ENCODE measurements around the gene S100A4. TPM values are rescaled to one million over a fixed set of nuclear protein-coding genes. Genes with fewer than 3 reads are reported as not detected.
A peak's percentile ranks its signal among the peaks of the same experiment; 100 is the strongest.
"Not testable (repeated sequence)": the region's sequence is repeated elsewhere in the genome, so short reads cannot be mapped to it uniquely, and the experiment has no call there.

Gene S100A4
- total RNA-seq, 1 donor from 2014 or later: 114 TPM

GRCh38 chr1:153520137-153520691, 25.4 kb downstream of the S100A4 start:
- ATAC-seq; DNase-seq; intact Hi-C loops (cut with micrococcal nuclease): not testable (repeated sequence)

- ATAC-seq: no peak
- intact Hi-C loops (cut with micrococcal nuclease): no loop called here
- DNase-seq: no peak
These were observed 26.4 kb downstream of the S100A4 start for GRCh38 chr1:153519242-153519641.

- intact Hi-C loops (cut with micrococcal nuclease): no loop called here
- no peak for DNase-seq
- peak; percentile 45 for ATAC-seq
These were observed 29.9 kb downstream of the S100A4 start for GRCh38 chr1:153515504-153516394.

- no peak for ATAC-seq
- no peak for DNase-seq
- intact Hi-C loops (cut with micrococcal nuclease): no loop called here
These were observed 31.9 kb downstream of the S100A4 start for GRCh38 chr1:153513666-153514065.

GRCh38 chr1:153513023-153513422, 32.6 kb downstream of the S100A4 start:
- DNase-seq (no peak), ATAC-seq (peak; percentile 27)
- intact Hi-C loops (cut with micrococcal nuclease): no loop called here

- ATAC-seq: peak; percentile 56
- intact Hi-C loops (cut with micrococcal nuclease): no loop called here
- DNase-seq: peak; percentile 86
These were observed 34.6 kb downstream of the S100A4 start for GRCh38 chr1:153510984-153511410.

- no peak for DNase-seq
- intact Hi-C loops (cut with micrococcal nuclease): no loop called here
- ATAC-seq: no peak
These were observed 35.8 kb downstream of the S100A4 start for GRCh38 chr1:153509729-153510354.

GRCh38 chr1:153509036-153509435, 36.6 kb downstream of the S100A4 start:
- intact Hi-C loops (cut with micrococcal nuclease): no loop called here
- ATAC-seq (no peak), DNase-seq (no peak)

GRCh38 chr1:153507926-153508583, 37.6 kb downstream of the S100A4 start:
- ATAC-seq (no peak), DNase-seq (no peak)
- intact Hi-C loops (cut with micrococcal nuclease): no loop called here

GRCh38 chr1:153506831-153507413, 38.7 kb downstream of the S100A4 start:
- DNase-seq (peak; percentile 88), ATAC-seq (peak; percentile 92)
- intact Hi-C loops (cut with micrococcal nuclease): no loop called here

GRCh38 chr1:153506386-153506785, 39.2 kb downstream of the S100A4 start:
- intact Hi-C loops (cut with micrococcal nuclease): no loop called here
- peak; percentile 2 for ATAC-seq
- no peak for DNase-seq

GRCh38 chr1:153505576-153505975, 40.0 kb downstream of the S100A4 start:
- ATAC-seq (no peak), DNase-seq (no peak)
- intact Hi-C loops (cut with micrococcal nuclease): no loop called here

GRCh38 chr1:153503766-153504165, 41.8 kb downstream of the S100A4 start:
- DNase-seq: no peak
- no peak for ATAC-seq
- intact Hi-C loops (cut with micrococcal nuclease): no loop called here

GRCh38 chr1:153498746-153499145, 46.9 kb downstream of the S100A4 start:
- intact Hi-C loops (cut with micrococcal nuclease): no loop called here

GRCh38 chr1:153495536-153495935, 50.1 kb downstream of the S100A4 start:
- no peak for DNase-seq
- intact Hi-C loops (cut with micrococcal nuclease): loop anchor here (2.0 kb wide), 1 partner anchor 143 kb away; no protein-coding TSS in a partner anchor
- no peak for ATAC-seq

More at GRCh38 chr1:153498746-153499145, 46.9 kb downstream of the S100A4 start:
- DNase-seq (no peak), ATAC-seq (no peak)

GRCh38 chr1:153494976-153495535, 50.5 kb downstream of the S100A4 start:
- ATAC-seq (peak; percentile 64), DNase-seq (peak; percentile 89)
- intact Hi-C loops (cut with micrococcal nuclease): loop anchor here (2.0 kb wide), 1 partner anchor 142 kb away; no protein-coding TSS in a partner anchor
